ENCODE results near the gene SOS1. TPM values are rescaled to one million over a fixed set of nuclear protein-coding genes. Genes with fewer than 3 reads are reported as not detected.
"Not testable (repeated sequence)": the region's sequence is repeated elsewhere in the genome, so short reads cannot be mapped to it uniquely, and the experiment has no call there.

The SOS1 gene
- total RNA-seq, 2 experiments from 2014 or later, result 62.1 to 68.7 TPM

GRCh38 chr2:39062320-39062719 lies 58.5 kb downstream of the SOS1 start:
- CTCF ChIA-PET, result interaction anchor here (0.6 to 1.4 kb wide), 5 partner anchors 56 to 378 kb away, joined by 3 to 6 read pairs (median 3); no protein-coding TSS in a partner anchor
- POLR2A ChIA-PET, result interaction anchor here (0.6 kb wide), 1 partner anchor 62 kb away, joined by 3 read pairs; no protein-coding TSS in a partner anchor

GRCh38 chr2:39061280-39061679 lies 59.6 kb downstream of the SOS1 start:
- POLR2A ChIA-PET, result no interaction called here
- CTCF ChIA-PET, result interaction anchor here (0.7 to 3.2 kb wide), 3 partner anchors 90 to 168 kb away, joined by 3 to 13 read pairs (median 6); no protein-coding TSS in a partner anchor

- ChIA-PET CTCF (interaction anchor here (1.0 to 3.2 kb wide), 5 partner anchors 13 to 170 kb away, joined by 3 to 13 read pairs (median 5); no protein-coding TSS in a partner anchor), POLR2A (no interaction called here)
These were observed 61.4 kb downstream of the SOS1 start for GRCh38 chr2:39059366-39059952.

GRCh38 chr2:39058101-39058500 lies 62.8 kb downstream of the SOS1 start:
- CTCF ChIA-PET, result interaction anchor here (0.8 kb wide), 1 partner anchor 111 kb away, joined by 4 read pairs; no protein-coding TSS in a partner anchor
- POLR2A ChIA-PET, result no interaction called here

- CTCF ChIA-PET, POLR2A ChIA-PET: not testable (repeated sequence)
These were observed 68.2 kb downstream of the SOS1 start for GRCh38 chr2:39052665-39053064.

GRCh38 chr2:39050109-39050508 lies 70.7 kb downstream of the SOS1 start:
- POLR2A ChIA-PET, result no interaction called here
- CTCF ChIA-PET, result no interaction called here

- ChIA-PET POLR2A (no interaction called here), CTCF (interaction anchor here (0.6 kb wide), 1 partner anchor 25 kb away, joined by 3 read pairs; no protein-coding TSS in a partner anchor)
These were observed 81.8 kb downstream of the SOS1 start for GRCh38 chr2:39039072-39039471.

GRCh38 chr2:39033980-39034379 lies 86.9 kb downstream of the SOS1 start:
- POLR2A ChIA-PET, result no interaction called here

GRCh38 chr2:39027421-39027820 lies 93.4 kb downstream of the SOS1 start:
- ChIA-PET CTCF (no interaction called here), POLR2A (no interaction called here)

More at GRCh38 chr2:39033980-39034379, 86.9 kb downstream of the SOS1 start:
- CTCF ChIA-PET, result no interaction called here

- ChIA-PET CTCF (no interaction called here), POLR2A (no interaction called here)
These were observed 96.0 kb downstream of the SOS1 start for GRCh38 chr2:39024833-39025232.

GRCh38 chr2:39023649-39024048 lies 97.2 kb downstream of the SOS1 start:
- ChIA-PET CTCF (no interaction called here), POLR2A (no interaction called here)

- CTCF ChIA-PET, result no interaction called here
These were observed 98.1 kb downstream of the SOS1 start for GRCh38 chr2:39022642-39023235.

GRCh38 chr2:39020383-39020782 lies 100.5 kb downstream of the SOS1 start:
- ChIA-PET POLR2A (no interaction called here), CTCF (interaction anchor here (1.3 kb wide), 1 partner anchor 10 kb away, joined by 3 read pairs; no protein-coding TSS in a partner anchor)

More at GRCh38 chr2:39022642-39023235, 98.1 kb downstream of the SOS1 start:
- POLR2A ChIA-PET, result no interaction called here

GRCh38 chr2:39018638-39019037 lies 102.2 kb downstream of the SOS1 start:
- ChIA-PET POLR2A (no interaction called here), CTCF (interaction anchor here (0.8 kb wide), 1 partner anchor 102 kb away, joined by 3 read pairs; the partner anchor contains the start of gene SOS1)

GRCh38 chr2:39017334-39017733 lies 103.5 kb downstream of the SOS1 start:
- CTCF ChIA-PET, result no interaction called here
- POLR2A ChIA-PET, result no interaction called here

- CTCF ChIA-PET, result no interaction called here
- POLR2A ChIA-PET, result no interaction called here
These were observed 105.4 kb downstream of the SOS1 start for GRCh38 chr2:39015424-39015823.

- POLR2A ChIA-PET, result no interaction called here
These were observed 107.0 kb downstream of the SOS1 start for GRCh38 chr2:39013871-39014270.

GRCh38 chr2:39008665-39009064 lies 112.2 kb downstream of the SOS1 start:
- ChIA-PET CTCF (no interaction called here), POLR2A (no interaction called here)

More at GRCh38 chr2:39013871-39014270, 107.0 kb downstream of the SOS1 start:
- CTCF ChIA-PET, result no interaction called here

GRCh38 chr2:39007875-39008504 lies 112.9 kb downstream of the SOS1 start:
- CTCF ChIA-PET, result no interaction called here
- POLR2A ChIA-PET, result no interaction called here

- POLR2A ChIA-PET, result no interaction called here
- CTCF ChIA-PET, result interaction anchor here (1.2 kb wide), 1 partner anchor 53 kb away, joined by 4 read pairs; no protein-coding TSS in a partner anchor
These were observed 120.3 kb downstream of the SOS1 start for GRCh38 chr2:39000552-39000951.

- ChIA-PET POLR2A (no interaction called here), CTCF (no interaction called here)
These were observed 123.1 kb downstream of the SOS1 start for GRCh38 chr2:38997781-38998180.

Data from activated CD8-positive, alpha-beta memory T cell treated with anti-CD3 and anti-CD28 coated beads for 36 hours (primary cell).